ENCODE results near the gene SPATA46. TPM values are rescaled to one million over a fixed set of nuclear protein-coding genes. Genes with fewer than 3 reads are reported as not detected.

The SPATA46 gene
- total RNA-seq, 1 experiment from 2014 or later = not detected

DNA sequence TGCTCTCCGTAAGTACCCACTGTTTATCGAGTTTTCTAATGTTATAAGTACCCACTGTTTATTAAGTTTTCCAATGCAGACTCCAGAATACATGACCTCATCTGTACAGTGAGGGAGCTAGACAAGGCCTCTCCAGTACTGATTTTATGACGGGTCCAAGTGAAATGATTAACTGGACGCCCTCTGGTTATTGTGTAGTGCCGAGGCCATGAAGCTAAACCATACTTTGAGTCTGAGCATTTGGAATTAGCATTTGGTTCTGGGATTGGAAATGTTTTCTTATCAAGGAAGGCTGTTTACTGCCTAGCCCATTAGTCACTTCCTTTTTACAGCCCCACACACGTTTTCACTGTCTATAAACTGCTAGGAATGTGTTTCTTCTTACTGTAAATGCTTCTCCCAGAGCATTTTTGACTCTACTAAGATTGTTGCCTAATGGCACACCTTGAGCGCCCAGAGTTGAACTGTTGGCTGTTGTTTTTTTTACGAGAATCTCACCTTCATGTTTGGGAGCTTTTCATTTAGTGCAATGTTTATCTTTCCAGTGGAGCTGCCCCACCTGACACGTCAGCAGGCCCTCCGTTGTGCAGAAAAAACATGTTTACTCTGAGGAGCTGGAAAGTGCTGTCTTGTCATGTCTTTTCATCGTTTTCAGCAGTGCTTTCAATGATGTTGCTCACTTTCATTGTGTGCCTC, 26.9 kb downstream of the SPATA46 start:
- Histone ChIP-seq H4K20me1 (ENCODE audit: insufficient read depth) (no peaks in the 10 kb centered on the region), H3K4me2 (ENCODE audit: low read length) (peak overlapping the region; percentile 52), H3K79me2 (ENCODE audit: insufficient read depth, low read length) (no peaks in the 10 kb centered on the region), H2AFZ (ENCODE audit: low read depth, low read length, poor library complexity, severe bottlenecking) (no peak overlapping the region), H3K27ac (ENCODE audit: low read depth, low read length) (peak overlapping the region; percentile 72), H3K9me3 (ENCODE audit: control insufficient read depth in 1 of 2, insufficient read depth in 1 of 2, low read depth in 1 of 2, low read length in 2 of 2) (no peaks in the 10 kb centered on the region), H3K27me3 (ENCODE audit: insufficient read depth, low read length) (no peaks in the 10 kb centered on the region), H3K4me3 (replicated peaks in 1 of 2; ENCODE audit: low read depth in 1 of 2, low read length in 2 of 2) (0 out of 4 replicates have a peak overlapping the region, but pooled peaks of 1 of the 2 experiments have one; percentile 15), H3K36me3 (ENCODE audit: control insufficient read depth in 1 of 2, insufficient read depth in 2 of 2, low read length in 2 of 2) (no peaks in the 10 kb centered on the region), H3K9me2 (ENCODE audit: insufficient read depth) (no peaks in the 10 kb centered on the region), H3K9ac (ENCODE audit: low read length) (peak overlapping the region; percentile 5; the same call in 1 of the 2 replicates), H3K4me1 (ENCODE audit: control insufficient read depth in 1 of 2, insufficient read depth in 2 of 2, low read length in 2 of 2) (peaks cover 23 to 36% of the 10 kb centered on the region in 2 experiments)
- DNase-seq (ENCODE audit: low read depth, low spot score) (peak; percentile 35), ATAC-seq (peak; percentile 71)
- intact Hi-C loops (cut with micrococcal nuclease) = loop anchor here (10.0 kb wide), 3 partner anchors 145 to 265 kb away; partner anchors contain the start of genes UAP1 and UHMK1
- CTCF ChIA-PET = interaction anchor here (1.1 to 1.6 kb wide), 2 partner anchors 8 to 294 kb away, joined by 5 to 8 read pairs; no protein-coding TSS in a partner anchor
- TF ChIP-seq CEBPB (IDR thresholded peaks at IDR 0.05; ENCODE audit: low read depth) (peak; percentile 52; the same call in 1 of the 2 replicates), JUND (IDR thresholded peaks at IDR 0.05) (peak; percentile 67), ZNF274 (IDR thresholded peaks at IDR 0.05; ENCODE audit: low read depth, low read length) (no peak), MAX (IDR thresholded peaks at IDR 0.05) (peak; percentile 63; the same call in 1 of the 2 replicates), CTCF (IDR thresholded peaks at IDR 0.05 in 2 of 3, conservative IDR thresholded peaks at IDR 0.05 in 1 of 3; ENCODE audit: borderline replicate concordance in 1 of 3, insufficient read depth in 1 of 3, low read depth in 2 of 3, low read length in 2 of 3) (no peak), YY1 (IDR thresholded peaks at IDR 0.05; ENCODE audit: extremely low read depth, insufficient replicate concordance, low read depth, low read length) (no peak), SP1 (IDR thresholded peaks at IDR 0.05; ENCODE audit: low read depth) (peak; percentile 63; the same call in 1 of the 2 replicates), CBX3 (IDR thresholded peaks at IDR 0.05; ENCODE audit: low read depth) (no peak), ZFX (IDR thresholded peaks at IDR 0.05) (no peak), TCF7L2 (IDR thresholded peaks at IDR 0.05; ENCODE audit: borderline replicate concordance, extremely low read depth, insufficient read depth, insufficient read length) (no peak), SIN3A (IDR thresholded peaks at IDR 0.05; ENCODE audit: low read depth) (no peak), FOSL1 (IDR thresholded peaks at IDR 0.05; ENCODE audit: low read depth) (peak; percentile 64)
- RAD21 ChIA-PET (ENCODE audit: low non-redundant PET in 1 of 2, low total read pairs in 2 of 2, uncharacterized antibody in 2 of 2, unreplicated experiment in 2 of 2) = no interaction called here
- BruUV-seq (replicated peaks) = no TSS peak
- POLR2A ChIA-PET = no interaction called here

All from HCT116 (cell line).